Measurements from ENCODE around the gene PRKAG2.

The PRKAG2 gene

DNA sequence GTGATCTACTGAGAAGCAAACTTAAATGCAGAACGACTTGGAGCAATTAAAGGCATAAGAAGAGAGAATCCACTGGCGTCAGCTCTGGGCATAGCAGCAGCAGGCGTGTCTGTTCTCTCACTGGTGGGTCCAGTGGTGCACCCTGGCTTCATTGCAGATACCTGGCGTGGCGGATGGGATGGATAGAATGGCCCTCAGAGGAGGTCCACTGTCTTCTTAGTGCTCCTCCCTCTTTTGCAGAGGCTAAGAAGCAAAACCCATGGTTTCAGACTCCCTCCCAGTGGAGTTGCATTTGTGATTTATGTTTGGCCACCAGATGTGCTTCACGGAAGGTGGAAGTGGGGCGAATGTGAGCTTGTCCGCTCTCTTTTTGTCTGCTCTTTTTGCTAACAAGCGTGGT is 28.4 kb upstream of the PRKAG2 start:
- Histone ChIP-seq H3K36me3 (ENCODE audit: control insufficient read depth, insufficient read depth, low read length) (no peaks in the 10 kb centered on the region), H3K27me3 (ENCODE audit: control insufficient read depth, insufficient read depth, low read length) (no peaks in the 10 kb centered on the region), H3K9me3 (ENCODE audit: control insufficient read depth, low read length) (no peaks in the 10 kb centered on the region), H3K4me3 (ENCODE audit: low read depth, low read length) (no peak overlapping the region), H3K27ac (no peak overlapping the region), H2AFZ (no peak overlapping the region), H3K79me2 (no peaks in the 10 kb centered on the region), H3K4me2 (ENCODE audit: low read length) (no peak overlapping the region), H3K9ac (no peak overlapping the region), H3K4me1 (no peaks in the 10 kb centered on the region)
- TF ChIP-seq, protein P1, sequence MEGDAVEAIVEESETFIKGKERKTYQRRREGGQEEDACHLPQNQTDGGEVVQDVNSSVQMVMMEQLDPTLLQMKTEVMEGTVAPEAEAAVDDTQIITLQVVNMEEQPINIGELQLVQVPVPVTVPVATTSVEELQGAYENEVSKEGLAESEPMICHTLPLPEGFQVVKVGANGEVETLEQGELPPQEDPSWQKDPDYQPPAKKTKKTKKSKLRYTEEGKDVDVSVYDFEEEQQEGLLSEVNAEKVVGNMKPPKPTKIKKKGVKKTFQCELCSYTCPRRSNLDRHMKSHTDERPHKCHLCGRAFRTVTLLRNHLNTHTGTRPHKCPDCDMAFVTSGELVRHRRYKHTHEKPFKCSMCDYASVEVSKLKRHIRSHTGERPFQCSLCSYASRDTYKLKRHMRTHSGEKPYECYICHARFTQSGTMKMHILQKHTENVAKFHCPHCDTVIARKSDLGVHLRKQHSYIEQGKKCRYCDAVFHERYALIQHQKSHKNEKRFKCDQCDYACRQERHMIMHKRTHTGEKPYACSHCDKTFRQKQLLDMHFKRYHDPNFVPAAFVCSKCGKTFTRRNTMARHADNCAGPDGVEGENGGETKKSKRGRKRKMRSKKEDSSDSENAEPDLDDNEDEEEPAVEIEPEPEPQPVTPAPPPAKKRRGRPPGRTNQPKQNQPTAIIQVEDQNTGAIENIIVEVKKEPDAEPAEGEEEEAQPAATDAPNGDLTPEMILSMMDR (IDR thresholded peaks at IDR 0.05) = no peak

DNA sequence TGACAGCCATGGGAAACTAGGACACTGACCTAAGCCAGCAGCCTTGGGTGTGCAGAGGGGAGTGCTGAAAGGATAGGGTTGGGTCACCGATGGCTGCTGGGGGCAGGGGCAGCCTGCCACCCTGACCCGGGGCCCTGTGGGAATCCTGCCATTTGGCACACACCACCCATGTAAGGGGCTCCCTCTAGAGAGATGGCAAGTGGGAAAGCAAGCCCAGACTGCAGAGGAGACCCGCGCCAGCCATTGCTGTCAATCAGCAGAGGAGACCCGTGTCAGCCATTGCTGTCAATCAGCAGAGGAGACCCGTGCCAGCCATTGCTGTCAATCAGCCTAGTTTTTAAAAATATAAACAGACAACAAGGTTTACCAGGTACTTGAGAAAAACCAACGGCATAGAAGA is 27.4 kb upstream of the PRKAG2 start:
- Histone ChIP-seq H3K27me3 (ENCODE audit: control insufficient read depth, insufficient read depth, low read length) (no peaks in the 10 kb centered on the region), H3K9ac (no peak overlapping the region), H3K4me1 (no peaks in the 10 kb centered on the region), H3K27ac (no peak overlapping the region), H3K36me3 (ENCODE audit: control insufficient read depth, insufficient read depth, low read length) (no peaks in the 10 kb centered on the region), H3K4me3 (ENCODE audit: low read depth, low read length) (no peak overlapping the region), H3K79me2 (no peaks in the 10 kb centered on the region), H3K9me3 (ENCODE audit: control insufficient read depth, low read length) (no peaks in the 10 kb centered on the region), H3K4me2 (ENCODE audit: low read length) (no peak overlapping the region), H2AFZ (no peak overlapping the region)
- TF ChIP-seq, protein P1 (IDR thresholded peaks at IDR 0.05) = no peak

DNA sequence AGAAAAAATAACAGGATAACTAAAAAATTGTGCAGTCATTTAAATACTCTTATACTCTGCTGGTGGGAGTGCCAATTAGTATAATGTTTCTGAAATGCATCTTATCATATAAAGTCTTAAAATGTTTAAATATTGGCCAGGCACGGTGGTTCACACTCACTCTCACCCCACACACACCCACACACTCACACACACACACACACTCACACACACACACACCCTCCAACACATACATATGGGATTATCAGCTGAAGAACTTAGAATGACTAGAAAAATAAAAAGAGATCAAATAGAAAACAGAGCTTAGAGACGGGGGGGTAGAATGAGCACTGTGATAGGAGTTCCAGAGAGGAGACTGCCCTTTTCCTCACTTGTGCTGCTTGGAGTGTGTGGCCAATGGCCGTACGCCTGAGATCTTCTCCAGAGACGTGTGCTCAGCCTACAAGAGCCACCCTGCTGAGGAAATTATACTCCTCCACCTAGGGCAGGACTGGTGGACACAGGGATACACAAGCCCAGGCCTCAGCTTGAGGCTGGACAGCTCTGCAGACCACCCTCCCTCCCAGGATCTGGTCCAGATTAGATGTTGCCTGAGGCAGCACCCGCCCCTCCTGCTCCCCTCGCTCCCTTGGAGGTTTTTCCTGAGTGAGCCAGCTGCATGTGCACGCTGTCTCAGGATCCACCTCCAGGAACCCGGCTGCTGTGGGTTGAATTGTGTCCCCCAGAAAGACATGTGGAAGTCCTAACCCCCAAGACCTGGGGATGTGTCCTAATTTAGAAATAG is 26.5 kb upstream of the PRKAG2 start:
- Histone ChIP-seq H3K27me3 (ENCODE audit: control insufficient read depth, insufficient read depth, low read length) (no peaks in the 10 kb centered on the region), H3K4me1 (no peaks in the 10 kb centered on the region), H3K4me2 (ENCODE audit: low read length) (no peak overlapping the region), H3K9me3 (ENCODE audit: control insufficient read depth, low read length) (no peaks in the 10 kb centered on the region), H3K9ac (no peak overlapping the region), H3K27ac (no peak overlapping the region), H2AFZ (no peak overlapping the region), H3K79me2 (no peaks in the 10 kb centered on the region), H3K4me3 (ENCODE audit: low read depth, low read length) (no peak overlapping the region), H3K36me3 (ENCODE audit: control insufficient read depth, insufficient read depth, low read length) (no peaks in the 10 kb centered on the region)
- TF ChIP-seq, protein P1 (IDR thresholded peaks at IDR 0.05) = no peak

DNA sequence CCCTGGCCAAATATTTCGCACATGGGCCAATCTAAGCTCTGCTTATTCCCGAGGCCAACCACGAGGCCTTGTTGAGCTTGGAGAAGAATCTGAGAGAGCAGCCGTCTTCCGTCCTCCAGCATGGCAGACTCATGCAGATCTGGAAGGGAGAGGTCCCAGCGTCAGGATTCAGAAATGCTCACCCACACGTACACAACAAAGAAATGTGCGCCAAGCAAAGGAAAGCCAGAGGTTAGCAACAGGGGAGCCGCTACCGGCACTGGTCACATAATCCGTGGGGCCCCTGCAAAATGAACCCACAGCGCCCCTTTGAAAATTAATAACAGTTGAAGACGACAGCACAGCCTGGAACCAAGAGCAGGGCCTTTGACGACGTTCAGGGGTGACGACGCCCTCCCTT is 25.4 kb upstream of the PRKAG2 start:
- H3K79me2 ChIP-seq = no peaks in the 10 kb centered on the region
- TF ChIP-seq, protein P1 (IDR thresholded peaks at IDR 0.05) = no peak
- H3K4me2 ChIP-seq (ENCODE audit: low read length) = no peak overlapping the region
- H3K27ac ChIP-seq = no peak overlapping the region
- no peak overlapping the region for H3K9ac ChIP-seq
- H3K27me3 ChIP-seq (ENCODE audit: control insufficient read depth, insufficient read depth, low read length) = no peaks in the 10 kb centered on the region
- H3K4me1 ChIP-seq = no peaks in the 10 kb centered on the region
- no peaks in the 10 kb centered on the region for H3K36me3 ChIP-seq (ENCODE audit: control insufficient read depth, insufficient read depth, low read length)
- no peak overlapping the region for H2AFZ ChIP-seq
- H3K9me3 ChIP-seq (ENCODE audit: control insufficient read depth, low read length) = no peaks in the 10 kb centered on the region
- H3K4me3 ChIP-seq (ENCODE audit: low read depth, low read length) = no peak overlapping the region

DNA sequence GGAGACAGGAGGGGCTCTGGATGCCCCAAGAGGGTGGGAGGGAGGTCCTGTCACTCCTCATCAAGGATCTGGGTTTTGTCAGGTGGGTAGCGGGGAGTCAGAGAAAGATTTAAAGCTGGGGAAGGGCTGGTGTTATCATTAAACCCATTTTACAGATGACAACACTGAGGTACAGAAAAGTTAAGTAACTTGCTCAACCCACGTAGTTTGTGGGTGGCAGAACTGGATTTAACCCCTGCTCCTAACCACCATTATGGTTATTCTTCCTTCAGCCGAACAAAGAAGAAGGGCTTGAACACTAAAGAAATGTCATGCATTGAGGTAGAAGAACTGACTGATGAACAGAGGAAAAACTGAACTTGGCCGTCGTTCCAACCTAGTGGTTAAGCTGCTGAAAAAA is 24.9 kb upstream of the PRKAG2 start:
- no peaks in the 10 kb centered on the region for H3K4me1 ChIP-seq
- H3K36me3 ChIP-seq (ENCODE audit: control insufficient read depth, insufficient read depth, low read length) = no peaks in the 10 kb centered on the region
- no peak overlapping the region for H3K4me2 ChIP-seq (ENCODE audit: low read length)
- no peaks in the 10 kb centered on the region for H3K9me3 ChIP-seq (ENCODE audit: control insufficient read depth, low read length)
- no peaks in the 10 kb centered on the region for H3K27me3 ChIP-seq (ENCODE audit: control insufficient read depth, insufficient read depth, low read length)
- H3K27ac ChIP-seq = no peak overlapping the region
- TF ChIP-seq, protein P1 (IDR thresholded peaks at IDR 0.05) = no peak
- no peak overlapping the region for H3K4me3 ChIP-seq (ENCODE audit: low read depth, low read length)
- H3K9ac ChIP-seq = no peak overlapping the region
- no peak overlapping the region for H2AFZ ChIP-seq
- no peaks in the 10 kb centered on the region for H3K79me2 ChIP-seq
